ENCODE data around the gene IGF2R. TPM values are rescaled to one million over a fixed set of nuclear protein-coding genes. Genes with fewer than 3 reads are reported as not detected.

IGF2R gene
- total RNA-seq, 1 donor from 2014 or later = 35.1 TPM

GRCh38 chr6:159935065-159935464 is 33.8 kb upstream of the IGF2R start:
- no peaks in the 10 kb centered on the region for H3K9me3 Mint-ChIP-seq
- Histone ChIP-seq H3K4me2 (no peak overlapping the region), H2AFZ (replicated peaks) (no peak overlapping the region), H3K36me3 (no peaks in the 10 kb centered on the region), H3K9me3 (ENCODE audit: low read depth) (no peaks in the 10 kb centered on the region), H3F3A (ENCODE audit: low read depth) (no peaks in the 10 kb centered on the region), H3K79me2 (ENCODE audit: low read depth) (no peaks in the 10 kb centered on the region), H3K27me3 (no peaks in the 10 kb centered on the region), H4K20me1 (ENCODE audit: low read depth) (no peaks in the 10 kb centered on the region), H3K27ac (no peak overlapping the region), H3K9ac (no peak overlapping the region), H3K4me3 (no peak overlapping the region), H3K4me1 (no peaks in the 10 kb centered on the region)
- no peak for DNase-seq (ENCODE audit: low spot score)
- H3K27me3 Mint-ChIP-seq (ENCODE audit: insufficient read depth, low read depth) = peaks cover 4% of the 10 kb centered on the region
- TF ChIP-seq EZH2 (IDR thresholded peaks at IDR 0.05) (no peak), EZH2phosphoT487 (IDR thresholded peaks at IDR 0.05) (no peak)
- TF ChIP-seq, protein P1, sequence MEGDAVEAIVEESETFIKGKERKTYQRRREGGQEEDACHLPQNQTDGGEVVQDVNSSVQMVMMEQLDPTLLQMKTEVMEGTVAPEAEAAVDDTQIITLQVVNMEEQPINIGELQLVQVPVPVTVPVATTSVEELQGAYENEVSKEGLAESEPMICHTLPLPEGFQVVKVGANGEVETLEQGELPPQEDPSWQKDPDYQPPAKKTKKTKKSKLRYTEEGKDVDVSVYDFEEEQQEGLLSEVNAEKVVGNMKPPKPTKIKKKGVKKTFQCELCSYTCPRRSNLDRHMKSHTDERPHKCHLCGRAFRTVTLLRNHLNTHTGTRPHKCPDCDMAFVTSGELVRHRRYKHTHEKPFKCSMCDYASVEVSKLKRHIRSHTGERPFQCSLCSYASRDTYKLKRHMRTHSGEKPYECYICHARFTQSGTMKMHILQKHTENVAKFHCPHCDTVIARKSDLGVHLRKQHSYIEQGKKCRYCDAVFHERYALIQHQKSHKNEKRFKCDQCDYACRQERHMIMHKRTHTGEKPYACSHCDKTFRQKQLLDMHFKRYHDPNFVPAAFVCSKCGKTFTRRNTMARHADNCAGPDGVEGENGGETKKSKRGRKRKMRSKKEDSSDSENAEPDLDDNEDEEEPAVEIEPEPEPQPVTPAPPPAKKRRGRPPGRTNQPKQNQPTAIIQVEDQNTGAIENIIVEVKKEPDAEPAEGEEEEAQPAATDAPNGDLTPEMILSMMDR (IDR thresholded peaks at IDR 0.05) = no peak
- no peaks in the 10 kb centered on the region for H3K36me3 Mint-ChIP-seq
- H3K4me3 Mint-ChIP-seq = no peak overlapping the region
- H3K4me1 Mint-ChIP-seq = no peaks in the 10 kb centered on the region
- no peak overlapping the region for H3K27ac Mint-ChIP-seq

DNA sequence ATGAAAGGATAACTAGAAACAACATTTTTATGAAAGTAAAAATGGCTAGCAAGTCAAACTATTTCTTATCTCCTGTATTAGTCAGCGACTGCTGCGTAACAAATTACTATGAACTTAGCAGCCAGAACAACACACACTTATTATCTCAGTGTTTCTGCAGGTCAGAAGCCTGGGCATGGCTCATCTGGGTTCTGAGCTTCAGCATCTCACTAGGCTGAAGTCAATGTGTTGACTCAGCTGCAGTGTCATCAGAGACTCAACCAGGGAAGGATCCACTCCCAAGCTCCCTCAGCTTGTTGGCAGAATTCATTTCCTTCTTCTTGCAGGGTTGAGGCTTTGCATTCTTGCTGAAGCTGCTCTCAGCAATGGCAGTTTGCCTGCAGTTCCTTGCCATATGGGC is 33.2 kb upstream of the IGF2R start:
- Histone ChIP-seq H4K20me1 (ENCODE audit: low read depth) (no peaks in the 10 kb centered on the region), H3K27ac (no peak overlapping the region), H3K4me2 (no peak overlapping the region), H2AFZ (replicated peaks) (no peak overlapping the region), H3K4me3 (no peak overlapping the region), H3F3A (ENCODE audit: low read depth) (no peaks in the 10 kb centered on the region), H3K79me2 (ENCODE audit: low read depth) (no peaks in the 10 kb centered on the region), H3K9ac (no peak overlapping the region), H3K27me3 (no peaks in the 10 kb centered on the region), H3K4me1 (no peaks in the 10 kb centered on the region), H3K36me3 (no peaks in the 10 kb centered on the region), H3K9me3 (ENCODE audit: low read depth) (no peaks in the 10 kb centered on the region)
- H3K27ac Mint-ChIP-seq = no peak overlapping the region
- no peak for DNase-seq (ENCODE audit: low spot score)
- no peaks in the 10 kb centered on the region for H3K4me1 Mint-ChIP-seq
- no peaks in the 10 kb centered on the region for H3K36me3 Mint-ChIP-seq
- no peak for TF ChIP-seq EZH2phosphoT487 (IDR thresholded peaks at IDR 0.05)
- TF ChIP-seq EZH2 (IDR thresholded peaks at IDR 0.05) = no peak
- TF ChIP-seq, protein P1 (IDR thresholded peaks at IDR 0.05) = no peak
- no peaks in the 10 kb centered on the region for H3K9me3 Mint-ChIP-seq
- peaks cover 4% of the 10 kb centered on the region for H3K27me3 Mint-ChIP-seq (ENCODE audit: insufficient read depth, low read depth)
- H3K4me3 Mint-ChIP-seq = no peak overlapping the region

GRCh38 chr6:159939591-159940016 is 29.3 kb upstream of the IGF2R start:
- H3K4me3 Mint-ChIP-seq = no peak overlapping the region
- H4K20me1 ChIP-seq (ENCODE audit: low read depth) = no peaks in the 10 kb centered on the region
- no peak overlapping the region for H3K27ac Mint-ChIP-seq
- H3K9me3 Mint-ChIP-seq = peaks cover under 1% of the 10 kb centered on the region
- peaks cover 6% of the 10 kb centered on the region for H3K27me3 Mint-ChIP-seq (ENCODE audit: insufficient read depth, low read depth)
- H3K4me2 ChIP-seq = no peak overlapping the region
- H3K4me3 ChIP-seq = no peak overlapping the region
- H3K79me2 ChIP-seq (ENCODE audit: low read depth) = no peaks in the 10 kb centered on the region
- H3K36me3 ChIP-seq = no peaks in the 10 kb centered on the region
- no peak overlapping the region for H3K27ac ChIP-seq
- H3K9me3 ChIP-seq (ENCODE audit: low read depth) = peaks cover 2% of the 10 kb centered on the region
- no peak for DNase-seq (ENCODE audit: low spot score)
- H3K4me1 ChIP-seq = no peaks in the 10 kb centered on the region
- H2AFZ ChIP-seq (replicated peaks) = no peak overlapping the region
- H3K36me3 Mint-ChIP-seq = no peaks in the 10 kb centered on the region
- no peaks in the 10 kb centered on the region for H3K27me3 ChIP-seq
- H3F3A ChIP-seq (ENCODE audit: low read depth) = no peaks in the 10 kb centered on the region
- TF ChIP-seq, protein P1 (IDR thresholded peaks at IDR 0.05) = no peak
- TF ChIP-seq EZH2 (IDR thresholded peaks at IDR 0.05) (no peak), EZH2phosphoT487 (IDR thresholded peaks at IDR 0.05) (no peak)
- H3K4me1 Mint-ChIP-seq = no peaks in the 10 kb centered on the region
- no peak overlapping the region for H3K9ac ChIP-seq

Data from neural progenitor cell (in vitro differentiated cells).